HEK293T (cell line): ENCODE data around the gene VRK1.

ENCODE experiments used
- ARNT ChIP-seq: fragments of 450-650 bp; IDR thresholded peaks from 2 replicates; pipeline ENCODE4 v1.6.1; 2017; ENCODE audit warnings: mild to moderate bottlenecking
- BHLHE40 ChIP-seq: fragments of 450-650 bp; IDR thresholded peaks from 2 replicates; pipeline ENCODE4 v1.6.1; 2016; ENCODE audit warnings: mild to moderate bottlenecking, moderate library complexity, borderline replicate concordance
- FOXA1 ChIP-seq: fragments of 450-650 bp; IDR thresholded peaks from 2 replicates; pipeline ENCODE4 v1.6.1; 2016; ENCODE audit warnings: mild to moderate bottlenecking
- FOXK2 ChIP-seq: fragments of 450-650 bp; IDR thresholded peaks from 2 replicates; pipeline ENCODE4 v1.6.1; 2016; ENCODE audit warnings: mild to moderate bottlenecking
- FOXM1 ChIP-seq: fragments of 450-650 bp; IDR thresholded peaks from 2 replicates; pipeline ENCODE4 v1.6.1; 2017; ENCODE audit warnings: mild to moderate bottlenecking, borderline replicate concordance
- HDGF ChIP-seq: fragments of 450-650 bp; IDR thresholded peaks from 2 replicates; pipeline ENCODE4 v1.6.1; 2017; ENCODE audit warnings: antibody characterized with exemption, borderline replicate concordance
- L3MBTL2 ChIP-seq: fragments of 450-650 bp; conservative IDR thresholded peaks from 2 replicates; pipeline ENCODE4 v1.6.1; 2016; ENCODE audit warnings: mild to moderate bottlenecking
- NFRKB ChIP-seq: fragments of 450-650 bp; IDR thresholded peaks from 2 replicates; pipeline ENCODE4 v1.6.1; 2016; ENCODE audit warnings: mild to moderate bottlenecking, moderate library complexity
- SP1 ChIP-seq: fragments of 450-650 bp; IDR thresholded peaks from 2 replicates; pipeline ENCODE4 v1.6.1; 2017
- SUZ12 ChIP-seq: fragments of 450-650 bp; IDR thresholded peaks from 2 replicates; pipeline ENCODE4 v1.6.1; 2016; ENCODE audit warnings: mild to moderate bottlenecking
- TARDBP ChIP-seq: fragments of 450-650 bp; IDR thresholded peaks from 2 replicates; pipeline ENCODE4 v1.6.1; 2016
- ZNF384 ChIP-seq: fragments of 450-650 bp; IDR thresholded peaks from 2 replicates; pipeline ENCODE4 v1.6.1; 2016
- TF ChIP-seq, protein P1 (sequence below): fragments of 450-650 bp; IDR thresholded peaks from 2 replicates; pipeline ENCODE4 v1.6.1; 2016

DNA sequence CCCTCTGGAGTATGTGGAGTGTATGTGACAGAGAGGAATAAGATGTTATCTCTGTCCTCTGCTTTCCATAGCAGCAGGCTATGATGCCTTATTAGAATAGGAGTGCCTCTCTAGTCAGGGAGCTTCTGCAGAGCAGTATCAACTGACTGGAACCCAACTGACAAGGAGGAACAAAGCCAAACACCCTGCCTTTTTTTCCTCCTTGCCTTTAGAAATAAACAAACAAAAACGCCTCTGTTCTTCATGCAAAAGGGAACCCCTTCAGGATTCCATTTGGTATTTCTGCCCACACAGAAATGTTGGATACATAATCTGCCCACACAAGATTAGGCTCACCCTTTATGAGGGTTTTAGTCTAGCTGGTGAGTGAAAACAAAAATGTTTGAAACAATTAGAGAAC is 50.3 kb downstream of the VRK1 start:
- TF ChIP-seq FOXM1 (no peak), SUZ12 (no peak), BHLHE40 (no peak), SP1 (no peak), TARDBP (no peak), FOXK2 (no peak), FOXA1 (no peak), L3MBTL2 (no peak), ZNF384 (no peak), HDGF (no peak), NFRKB (no peak), ARNT (no peak)
- TF ChIP-seq, protein P1, sequence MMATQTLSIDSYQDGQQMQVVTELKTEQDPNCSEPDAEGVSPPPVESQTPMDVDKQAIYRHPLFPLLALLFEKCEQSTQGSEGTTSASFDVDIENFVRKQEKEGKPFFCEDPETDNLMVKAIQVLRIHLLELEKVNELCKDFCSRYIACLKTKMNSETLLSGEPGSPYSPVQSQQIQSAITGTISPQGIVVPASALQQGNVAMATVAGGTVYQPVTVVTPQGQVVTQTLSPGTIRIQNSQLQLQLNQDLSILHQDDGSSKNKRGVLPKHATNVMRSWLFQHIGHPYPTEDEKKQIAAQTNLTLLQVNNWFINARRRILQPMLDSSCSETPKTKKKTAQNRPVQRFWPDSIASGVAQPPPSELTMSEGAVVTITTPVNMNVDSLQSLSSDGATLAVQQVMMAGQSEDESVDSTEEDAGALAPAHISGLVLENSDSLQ, result no peak
